ENCODE results near the gene XRN1.

DNA sequence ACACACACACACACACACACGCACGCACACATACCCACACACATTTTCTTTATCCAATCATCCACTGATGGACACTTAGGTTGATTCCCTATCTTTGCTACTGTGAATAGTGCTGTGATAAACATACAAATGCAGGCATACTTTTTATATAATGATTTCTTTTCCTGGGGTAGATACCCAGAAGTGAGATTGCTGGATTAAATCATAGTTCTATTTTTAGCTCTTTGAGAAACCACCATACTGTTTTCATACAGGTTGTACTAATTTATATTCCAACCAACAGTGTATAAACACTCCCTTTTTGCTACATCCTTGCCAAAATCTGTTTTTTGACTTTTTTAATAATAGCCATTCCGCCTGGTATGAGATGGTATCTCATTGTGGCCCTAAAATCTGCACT is 127.9 kb downstream of the XRN1 start:
- no peak for TF ChIP-seq POLR2A (IDR thresholded peaks at IDR 0.05; ENCODE audit: low read depth, low read length)
- no peak for TF ChIP-seq POLR2AphosphoS5 (IDR thresholded peaks at IDR 0.05; ENCODE audit: low read depth, low read length)
- no peak for TF ChIP-seq PAX5 (IDR thresholded peaks at IDR 0.05; ENCODE audit: insufficient read depth, low read length, severe bottlenecking)
- TF ChIP-seq SPI1 (IDR thresholded peaks at IDR 0.05; ENCODE audit: low read depth, low read length), result no peak

Data from GM12891 (cell line).